ENCODE measurements around the gene AKT3.
"Not testable (repeated sequence)": the region's sequence is repeated elsewhere in the genome, so short reads cannot be mapped to it uniquely, and the experiment has no call there.

DNA sequence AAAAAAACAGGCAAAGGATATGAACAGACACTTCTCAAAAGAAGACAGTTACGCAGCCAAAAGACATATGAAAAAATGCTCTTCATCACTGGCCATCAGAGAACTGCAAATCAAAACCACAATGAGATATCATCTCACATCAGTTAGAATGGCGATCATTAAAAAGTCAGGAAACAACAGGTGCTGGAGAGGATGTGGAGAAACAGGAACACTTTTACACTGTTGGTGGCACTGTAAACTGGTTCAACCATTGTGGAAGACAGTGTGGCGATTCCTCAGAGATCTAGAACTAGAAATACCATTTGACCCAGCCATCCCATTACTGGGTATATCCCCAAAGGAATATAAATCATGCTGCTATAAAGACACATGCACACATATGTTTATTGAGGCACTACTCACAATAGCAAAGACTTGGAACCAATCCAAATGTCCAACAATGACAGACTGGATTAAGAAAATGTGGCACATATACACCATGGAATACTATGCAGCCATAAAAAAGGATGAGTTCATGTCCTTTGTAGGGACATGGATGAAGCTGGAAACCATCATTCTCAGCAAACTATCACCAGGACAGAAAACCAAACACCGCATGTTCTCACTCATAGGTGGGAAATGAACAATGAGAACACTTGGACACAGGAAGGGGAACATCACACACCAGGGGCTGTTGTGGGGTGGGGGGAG lies 77.5 kb downstream of the AKT3 start:
- TF ChIP-seq, protein P1, sequence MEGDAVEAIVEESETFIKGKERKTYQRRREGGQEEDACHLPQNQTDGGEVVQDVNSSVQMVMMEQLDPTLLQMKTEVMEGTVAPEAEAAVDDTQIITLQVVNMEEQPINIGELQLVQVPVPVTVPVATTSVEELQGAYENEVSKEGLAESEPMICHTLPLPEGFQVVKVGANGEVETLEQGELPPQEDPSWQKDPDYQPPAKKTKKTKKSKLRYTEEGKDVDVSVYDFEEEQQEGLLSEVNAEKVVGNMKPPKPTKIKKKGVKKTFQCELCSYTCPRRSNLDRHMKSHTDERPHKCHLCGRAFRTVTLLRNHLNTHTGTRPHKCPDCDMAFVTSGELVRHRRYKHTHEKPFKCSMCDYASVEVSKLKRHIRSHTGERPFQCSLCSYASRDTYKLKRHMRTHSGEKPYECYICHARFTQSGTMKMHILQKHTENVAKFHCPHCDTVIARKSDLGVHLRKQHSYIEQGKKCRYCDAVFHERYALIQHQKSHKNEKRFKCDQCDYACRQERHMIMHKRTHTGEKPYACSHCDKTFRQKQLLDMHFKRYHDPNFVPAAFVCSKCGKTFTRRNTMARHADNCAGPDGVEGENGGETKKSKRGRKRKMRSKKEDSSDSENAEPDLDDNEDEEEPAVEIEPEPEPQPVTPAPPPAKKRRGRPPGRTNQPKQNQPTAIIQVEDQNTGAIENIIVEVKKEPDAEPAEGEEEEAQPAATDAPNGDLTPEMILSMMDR (IDR thresholded peaks at IDR 0.05) = not testable (repeated sequence)
- TF ChIP-seq POLR2A (IDR thresholded peaks at IDR 0.05) = not testable (repeated sequence)

Measured in thyroid gland (tissue), 4 donors.